Fibroblast of mammary gland (primary cell): ENCODE results near the gene IL1RAPL2.
"Not testable (repeated sequence)": the region's sequence is repeated elsewhere in the genome, so short reads cannot be mapped to it uniquely, and the experiment has no call there.

Experiments used
- DNase-seq: peaks from one replicate; pipeline ENCODE4 v3.0.0-alpha.2; 2010; ENCODE audit warnings: low read depth
- H3K4me3 ChIP-seq: 2 replicates; pipeline ENCODE4 v1.5.1; 2011; ENCODE audit warnings: low read depth, mild to moderate bottlenecking, low read length, moderate library complexity; ENCODE audit not compliant: control insufficient read depth
- CTCF ChIP-seq: conservative IDR thresholded peaks from 2 replicates; pipeline ENCODE4 v1.5.1; 2011; ENCODE audit warnings: low read depth, low read length, inconsistent platforms; ENCODE audit not compliant: control insufficient read depth, insufficient read depth

The IL1RAPL2 gene

DNA sequence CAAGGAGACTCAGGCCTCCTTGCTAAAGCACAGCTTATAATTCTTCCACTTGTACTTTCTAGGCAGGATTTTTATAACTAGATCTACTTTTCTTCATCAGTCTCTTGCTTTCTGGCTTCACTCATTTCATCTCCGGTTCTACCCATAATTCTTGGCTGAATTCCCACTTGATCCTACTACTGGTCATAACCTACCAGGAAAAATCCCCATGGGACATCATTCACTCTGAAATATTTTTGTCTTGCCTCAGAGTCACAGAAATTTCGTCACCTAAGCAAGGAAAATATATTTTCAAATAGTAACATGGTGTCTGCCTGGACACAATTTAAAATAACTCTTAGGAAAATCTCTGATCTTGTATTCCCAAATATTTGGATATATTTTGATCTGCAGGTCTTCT is 532.2 kb downstream of the IL1RAPL2 start:
- H3K4me3 ChIP-seq: no peak overlapping the region
- no peak for TF ChIP-seq CTCF
- peak; percentile 35 for DNase-seq

DNA sequence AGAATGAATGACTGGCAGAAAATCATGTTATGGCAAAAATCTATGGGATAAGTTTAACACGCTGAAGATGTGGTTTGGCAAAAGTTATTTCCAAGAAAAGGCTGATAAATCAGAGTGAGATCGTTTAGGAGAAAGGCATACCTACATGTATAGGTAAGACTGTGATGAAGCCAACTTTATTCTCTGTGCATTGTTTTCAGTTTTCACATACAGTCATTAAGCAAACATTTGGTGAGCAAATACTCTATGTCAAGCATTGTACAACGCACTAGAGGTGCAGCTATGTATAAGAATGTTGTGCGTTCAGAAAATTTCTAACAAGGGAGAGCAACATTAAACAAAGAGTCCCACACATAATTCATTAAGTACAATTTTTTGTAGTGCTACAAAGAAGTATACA is 532.8 kb downstream of the IL1RAPL2 start:
- H3K4me3 ChIP-seq: no peak overlapping the region
- DNase-seq: no peak
- TF ChIP-seq CTCF: no peak

DNA sequence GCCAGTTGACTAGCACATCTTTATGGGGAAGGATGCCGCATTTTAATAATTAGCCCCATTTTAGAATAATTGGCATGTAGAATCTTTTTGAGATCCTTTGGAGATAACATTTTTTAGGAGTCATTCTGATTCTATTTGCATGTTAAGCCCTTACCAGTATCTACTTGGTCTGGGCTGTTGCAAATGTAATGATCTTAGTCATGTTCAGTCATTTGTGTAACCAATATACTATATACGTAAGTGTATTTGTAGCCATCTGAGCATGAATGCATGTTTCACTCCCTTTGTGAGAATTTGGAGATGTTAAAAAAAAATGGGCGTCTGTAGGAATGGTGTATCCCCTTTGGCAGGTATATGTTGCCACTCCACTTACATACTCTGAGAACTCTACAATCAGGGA is 535.4 kb downstream of the IL1RAPL2 start:
- H3K4me3 ChIP-seq: no peak overlapping the region
- DNase-seq: no peak
- no peak for TF ChIP-seq CTCF

DNA sequence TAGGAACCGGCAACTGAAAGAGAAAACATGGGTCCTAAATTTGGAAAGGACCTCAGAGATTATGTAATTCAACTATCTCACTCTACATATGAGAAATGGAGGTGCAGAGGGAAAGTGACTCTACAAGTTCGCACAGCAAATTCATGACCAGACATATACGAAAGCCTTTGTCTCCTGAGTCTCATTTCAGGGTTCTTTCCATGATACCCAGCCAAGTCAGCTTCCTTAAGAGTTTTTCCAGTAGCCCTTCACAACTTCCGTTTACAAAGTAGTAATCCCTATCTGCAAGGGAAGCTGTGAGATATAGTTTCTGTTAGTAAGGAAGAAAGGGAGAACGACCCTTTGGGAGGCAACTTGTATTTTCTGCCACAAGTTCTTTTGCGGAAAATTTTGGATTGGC is 543.9 kb downstream of the IL1RAPL2 start:
- TF ChIP-seq CTCF: no peak

DNA sequence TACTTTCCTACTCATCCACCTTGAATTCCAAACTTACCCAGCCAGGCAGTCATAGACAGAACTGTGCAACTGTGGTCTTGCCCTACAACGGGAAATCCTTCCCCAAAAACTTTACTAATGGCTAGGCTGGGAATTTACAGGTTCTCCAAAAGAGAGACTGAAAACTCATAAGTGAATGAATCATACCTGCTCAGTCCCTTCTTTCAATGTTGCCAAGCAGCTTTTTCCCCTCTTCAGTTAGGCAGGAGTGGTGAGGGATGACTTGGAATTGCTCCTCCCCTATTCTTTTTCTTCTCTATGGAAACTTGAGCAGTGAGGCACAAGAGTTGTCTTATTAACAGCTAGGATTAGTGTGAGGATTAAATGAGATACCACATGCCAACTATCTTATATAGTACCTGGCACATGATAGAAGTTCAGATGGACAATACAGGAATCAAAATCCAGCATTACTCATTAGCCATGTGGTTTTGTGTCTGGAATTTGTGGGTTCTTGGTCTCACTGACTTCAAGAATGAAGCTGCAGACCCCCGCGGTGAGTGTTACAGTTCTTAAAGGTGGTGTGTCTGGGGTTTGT is 548.6 kb downstream of the IL1RAPL2 start:
- no peak overlapping the region for H3K4me3 ChIP-seq
- TF ChIP-seq CTCF: no peak
- DNase-seq: no peak

More for the DNA sequence above, 543.9 kb downstream of the IL1RAPL2 start:
- DNase-seq: no peak
- H3K4me3 ChIP-seq: no peak overlapping the region

DNA sequence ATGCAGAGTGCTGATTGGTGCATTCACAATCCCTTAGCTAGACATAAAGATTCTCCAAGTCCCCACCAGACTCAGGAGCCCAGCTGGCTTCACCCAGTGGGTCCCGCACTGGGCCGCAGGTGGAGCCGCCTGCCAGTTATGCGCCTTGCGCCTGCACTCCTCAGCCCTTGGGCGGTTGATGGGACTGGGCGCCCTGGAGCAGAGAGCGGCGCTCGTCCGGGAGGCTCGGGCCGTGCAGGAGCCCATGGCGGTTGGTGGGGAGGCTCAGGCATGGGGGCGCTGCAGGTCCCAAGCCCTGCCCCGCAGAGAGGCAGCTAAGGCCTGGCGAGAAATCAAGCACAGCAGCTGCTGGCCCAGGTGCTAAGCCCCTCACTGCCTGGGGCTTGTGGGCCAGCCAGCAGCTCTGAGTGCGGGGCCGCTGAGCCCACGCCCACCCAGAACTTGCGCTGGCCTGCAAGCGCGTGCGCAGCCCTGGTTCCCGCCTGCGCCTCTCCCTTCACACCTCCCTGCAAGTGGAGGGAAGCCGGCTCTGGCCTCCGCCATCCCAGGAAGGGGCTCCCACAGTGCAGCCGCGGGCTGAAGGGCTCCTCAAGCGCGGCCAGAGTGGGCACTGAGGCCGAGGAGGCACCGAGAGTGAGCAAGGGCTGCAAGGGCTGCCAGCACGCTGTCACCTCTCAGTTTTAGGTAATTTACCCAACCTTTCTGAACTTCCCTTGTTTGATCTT is 549.8 kb downstream of the IL1RAPL2 start:
- not testable (repeated sequence) for H3K4me3 ChIP-seq, DNase-seq

DNA sequence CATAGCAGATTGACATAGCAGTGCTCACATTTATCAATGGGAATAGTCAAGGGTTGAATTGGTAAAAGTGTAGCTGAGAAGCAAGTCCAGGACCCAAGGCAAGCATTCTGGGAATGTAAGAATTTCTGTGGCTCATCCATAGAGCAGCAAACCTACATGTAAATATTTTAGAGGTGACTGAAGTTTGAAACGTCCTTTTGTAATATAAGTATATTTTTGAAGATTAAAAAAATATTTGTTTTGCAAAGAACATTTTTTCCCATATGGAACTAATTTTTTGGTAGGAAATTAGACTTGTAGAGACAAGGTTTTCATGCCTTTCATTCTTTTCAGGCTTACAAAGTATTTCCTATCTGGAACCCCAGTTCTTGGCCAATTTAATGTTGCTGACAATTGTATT is 550.5 kb downstream of the IL1RAPL2 start:
- H3K4me3 ChIP-seq: no peak overlapping the region
- no peak for DNase-seq
- TF ChIP-seq CTCF: no peak
